ENCODE results near the gene WNT11. TPM values are rescaled to one million over a fixed set of nuclear protein-coding genes. Genes with fewer than 3 reads are reported as not detected.
A peak's percentile ranks its signal among the peaks of the same experiment; 100 is the strongest.

WNT11 gene
- total RNA-seq, 1 experiment from 2014 or later = not detected

- Histone ChIP-seq H3K4me2 (ENCODE audit: insufficient read depth, insufficient read length, low read length) (peak overlapping the region; percentile 49), H3T11ph (ENCODE audit: low read length) (no peak overlapping the region), H4K91ac (ENCODE audit: insufficient read length, low read depth, low read length) (no peak overlapping the region), H3K27ac (ENCODE audit: insufficient read length, low read depth, low read length) (no peak overlapping the region), H2AK5ac (ENCODE audit: insufficient read length, low read length) (no peak overlapping the region), H3K79me1 (ENCODE audit: insufficient read depth, low read depth, low read length, poor library complexity, severe bottlenecking) (no peaks in the 10 kb centered on the region), H3K79me2 (ENCODE audit: insufficient read depth, low read length) (no peaks in the 10 kb centered on the region), H2BK120ac (ENCODE audit: low read depth, low read length, poor library complexity, severe bottlenecking) (no peak overlapping the region), H3K14ac (ENCODE audit: insufficient read depth, low read length) (no peak overlapping the region), H3K4ac (ENCODE audit: low read depth, low read length) (no peak overlapping the region), H2BK20ac (ENCODE audit: low read depth, low read length, poor library complexity, severe bottlenecking) (no peak overlapping the region), H3K4me1 (ENCODE audit: insufficient read depth, low read length) (no peaks in the 10 kb centered on the region), H3K27me3 (ENCODE audit: insufficient read depth, low read length) (peaks cover 58% of the 10 kb centered on the region), H4K5ac (ENCODE audit: insufficient read length, low read depth, low read length) (no peak overlapping the region), H2BK5ac (ENCODE audit: insufficient read length, low read length) (no peak overlapping the region), H2BK15ac (ENCODE audit: low read depth, low read length) (no peak overlapping the region), H4K20me1 (ENCODE audit: control insufficient read depth, insufficient read depth, insufficient read length) (no peaks in the 10 kb centered on the region), H4K8ac (replicated peaks; ENCODE audit: insufficient read length, low read depth, low read length) (no peak overlapping the region), H2AFZ (ENCODE audit: low read length) (no peak overlapping the region), H3K23me2 (ENCODE audit: insufficient read length, low read depth, low read length, poor library complexity, severe bottlenecking) (peaks cover 24% of the 10 kb centered on the region), H3K23ac (ENCODE audit: insufficient read length, low read depth, low read length) (no peak overlapping the region), H3K18ac (ENCODE audit: insufficient read length, low read depth, low read length) (no peak overlapping the region), H3K56ac (ENCODE audit: insufficient read length, low read depth, low read length) (no peak overlapping the region), H3K9me3 (ENCODE audit: control insufficient read depth, low read depth, low read length) (no peaks in the 10 kb centered on the region), H3K9ac (ENCODE audit: extremely low read depth, insufficient read length, low read length) (no peak overlapping the region), H2BK12ac (ENCODE audit: insufficient read length, low read depth, low read length) (no peak overlapping the region)
- Mint-ChIP-seq H3K27ac (no peak overlapping the region), H3K4me3 (peak overlapping the region; percentile 53 to 84), H3K9me3 (peaks cover 0 to 6% of the 10 kb centered on the region in 2 experiments; a peak in 2 of 5 replicates), H3K27me3 (ENCODE audit: low read depth) (peaks cover 93% of the 10 kb centered on the region), H3K36me3 (ENCODE audit: insufficient read depth in 1 of 3, low read depth in 3 of 3) (no peaks in the 10 kb centered on the region; a peak in 1 of 7 replicates), H3K4me1 (peaks cover 11 to 18% of the 10 kb centered on the region in 2 experiments)
- DNase-seq = no peak
- TF ChIP-seq, protein P1, sequence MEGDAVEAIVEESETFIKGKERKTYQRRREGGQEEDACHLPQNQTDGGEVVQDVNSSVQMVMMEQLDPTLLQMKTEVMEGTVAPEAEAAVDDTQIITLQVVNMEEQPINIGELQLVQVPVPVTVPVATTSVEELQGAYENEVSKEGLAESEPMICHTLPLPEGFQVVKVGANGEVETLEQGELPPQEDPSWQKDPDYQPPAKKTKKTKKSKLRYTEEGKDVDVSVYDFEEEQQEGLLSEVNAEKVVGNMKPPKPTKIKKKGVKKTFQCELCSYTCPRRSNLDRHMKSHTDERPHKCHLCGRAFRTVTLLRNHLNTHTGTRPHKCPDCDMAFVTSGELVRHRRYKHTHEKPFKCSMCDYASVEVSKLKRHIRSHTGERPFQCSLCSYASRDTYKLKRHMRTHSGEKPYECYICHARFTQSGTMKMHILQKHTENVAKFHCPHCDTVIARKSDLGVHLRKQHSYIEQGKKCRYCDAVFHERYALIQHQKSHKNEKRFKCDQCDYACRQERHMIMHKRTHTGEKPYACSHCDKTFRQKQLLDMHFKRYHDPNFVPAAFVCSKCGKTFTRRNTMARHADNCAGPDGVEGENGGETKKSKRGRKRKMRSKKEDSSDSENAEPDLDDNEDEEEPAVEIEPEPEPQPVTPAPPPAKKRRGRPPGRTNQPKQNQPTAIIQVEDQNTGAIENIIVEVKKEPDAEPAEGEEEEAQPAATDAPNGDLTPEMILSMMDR (conservative IDR thresholded peaks at IDR 0.05) = no peak
- WGBS (ENCODE audit: extremely low coverage, insufficient read length, low lambda C conversion rate) = no CpG with 5 or more reads among the region's 23 CpGs
Measured at GRCh38 chr11:76205252-76206076, 838 bp downstream of the WNT11 start.
